Common myeloid progenitor, CD34-positive (primary cell): ENCODE data around the gene ABCB11. TPM values are rescaled to one million over a fixed set of nuclear protein-coding genes. Genes with fewer than 3 reads are reported as not detected.

Source experiments
- CTCF ChIA-PET: fragments of 350-600 bp; sonication (Branson Sonifier 250); formaldehyde crosslinking; loops from one replicate; lab custom pipeline; 2021; ENCODE audit warnings: antibody characterized with exemption; lab: Charles Lee
- POLR2A ChIA-PET: fragments of 350-600 bp; sonication (Branson Sonifier 250); formaldehyde crosslinking; loops from one replicate; lab custom pipeline; 2021; ENCODE audit warnings: antibody characterized with exemption; lab: Charles Lee
- DNase-seq, 3 donors: peaks; one replicate each; pipeline versions ENCODE4 v3.0.0 to v3.0.0-alpha.2; 2013
- H3K27ac ChIP-seq, 2 experiments: 1 replicate in 1 of 2; 2 replicates in 1 of 2; pipeline ENCODE4 v1.7.0; 2013; ENCODE audit warnings: inconsistent platforms in 2 of 2, low read length in 2 of 2, mild to moderate bottlenecking in 2 of 2, low read depth in 1 of 2, moderate library complexity in 1 of 2; ENCODE audit not compliant: severe bottlenecking in 2 of 2, insufficient read depth in 1 of 2, poor library complexity in 1 of 2
- H3K27me3 ChIP-seq, 5 experiments: replicated peaks in 2 of 5; 1 replicate in 3 of 5; 2 replicates in 2 of 5; pipeline versions ENCODE4 v1.6.1 to v1.7.0; 2013; ENCODE audit warnings: low read length in 4 of 5, mild to moderate bottlenecking in 2 of 5, moderate library complexity in 2 of 5, inconsistent platforms in 1 of 5; ENCODE audit not compliant: insufficient read depth in 5 of 5, control insufficient read depth in 4 of 5
- H3K36me3 ChIP-seq, 4 experiments: 1 replicate in 2 of 4; 2 replicates in 2 of 4; pipeline versions ENCODE4 v1.6.1 to v1.7.0; 2013; ENCODE audit warnings: low read length in 3 of 4, control low read depth in 1 of 4, mild to moderate bottlenecking in 1 of 4; ENCODE audit not compliant: control insufficient read depth in 4 of 4, insufficient read depth in 4 of 4
- H3K4me1 ChIP-seq, 4 experiments: 1 replicate in 3 of 4; 2 replicates in 1 of 4; pipeline versions ENCODE4 v1.6.1 to v1.7.1; 2013; ENCODE audit warnings: low read length in 3 of 4, mild to moderate bottlenecking in 3 of 4, control low read depth in 1 of 4, inconsistent platforms in 1 of 4, moderate library complexity in 1 of 4; ENCODE audit not compliant: control insufficient read depth in 4 of 4, insufficient read depth in 4 of 4; ENCODE audit errors: control extremely low read depth in 1 of 4
- H3K4me3 ChIP-seq, 7 experiments: 1 replicate in 4 of 7; 2 replicates in 3 of 7; pipeline versions ENCODE4 v1.5.1 to v1.7.0; 2013; ENCODE audit warnings: mild to moderate bottlenecking in 7 of 7, low read length in 6 of 7, moderate library complexity in 6 of 7, inconsistent platforms in 2 of 7, low read depth in 2 of 7, control low read depth in 1 of 7; ENCODE audit not compliant: insufficient read depth in 4 of 7, control insufficient read depth in 1 of 7; ENCODE audit errors: extremely low read depth in 1 of 7
- H3K9me3 ChIP-seq, 5 experiments: 1 replicate in 4 of 5; 2 replicates in 1 of 5; pipeline versions ENCODE4 v1.6.1 to v1.7.1; 2013; ENCODE audit warnings: low read length in 4 of 5, mild to moderate bottlenecking in 2 of 5, inconsistent platforms in 1 of 5, low read depth in 1 of 5, moderate library complexity in 1 of 5; ENCODE audit not compliant: control insufficient read depth in 4 of 5, insufficient read depth in 2 of 5; ENCODE audit errors: control extremely low read depth in 1 of 5
- WGBS: methylation state at CpG from one replicate; pipeline ENCODE4 v1.1.5; 2013; ENCODE audit not compliant: insufficient coverage; 5-methylcytosine and 5-hydroxymethylcytosine counted together
- polyA plus RNA-seq: library from polyadenylated mRNA; unstranded; fragments of 120-200 nt; gene quantifications from one replicate; pipeline ENCODE4 v1.2.1, GENCODE V29; 2013

Gene ABCB11
- 0.24 TPM for polyA plus RNA-seq

DNA sequence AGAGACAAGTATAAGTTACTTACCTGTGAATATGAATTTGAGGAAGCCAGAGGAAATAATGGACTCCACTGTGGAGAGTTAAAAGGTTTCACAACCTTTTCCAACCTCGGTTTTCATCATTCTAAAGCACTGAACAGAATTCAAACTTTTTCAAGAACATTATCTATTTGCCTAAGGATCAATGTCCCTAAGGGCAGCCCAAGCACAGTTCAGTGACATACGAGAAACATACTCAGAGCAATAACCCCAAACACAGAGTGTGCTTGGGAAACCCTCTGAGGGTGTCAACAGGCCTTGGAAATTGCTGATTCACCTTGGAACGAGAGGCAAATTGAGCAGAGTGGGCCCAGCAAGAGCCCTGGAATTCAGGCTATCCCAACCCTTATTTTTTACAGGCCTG, at the start of gene ABCB11:
TSS of gene ABCB11 (minus strand) at position 123 of the 400 bp plus-strand sequence. CDS start 13,199 bp downstream, outside the sequence.
- Histone ChIP-seq H3K4me3 (no peak within 1 kb of the TSS), H3K36me3 (no peaks in the 10 kb centered on the region), H3K4me1 (no peaks in the 10 kb centered on the region), H3K27ac (no peak within 1 kb of the TSS), H3K27me3 (no peaks in the 10 kb centered on the region), H3K9me3 (no peaks in the 10 kb centered on the region)
- CTCF ChIA-PET: no interaction called here
- POLR2A ChIA-PET: interaction anchor here (0.6 kb wide), 1 partner anchor 18 kb away, joined by 3 read pairs; no protein-coding TSS in a partner anchor
- no CpG with 5 or more reads among the region's 3 CpGs for WGBS
- no peak for DNase-seq

GRCh38 chr2:169080250-169081069, 49.3 kb upstream of the ABCB11 start:
- DNase-seq: peak; percentile 29 to 90 (median 84)
- WGBS: 64% methylated on average over 1 of the region's 2 CpGs
- H3K27me3 ChIP-seq: no peaks in the 10 kb centered on the region
- H3K9me3 ChIP-seq: no peaks in the 10 kb centered on the region
- no peaks in the 10 kb centered on the region for H3K36me3 ChIP-seq
- CTCF ChIA-PET: no interaction called here
- peaks cover 2 to 21% (median 8%) of the 10 kb centered on the region in 4 experiments for H3K4me1 ChIP-seq
- no peak overlapping the region for H3K4me3 ChIP-seq
- POLR2A ChIA-PET: no interaction called here
- H3K27ac ChIP-seq: no peak overlapping the region

- ChIA-PET CTCF (interaction anchor here (0.6 kb wide), 1 partner anchor 32 kb away, joined by 5 read pairs; no protein-coding TSS in a partner anchor), POLR2A (no interaction called here)
- 96% methylated on average over 2 of the region's 2 CpGs for WGBS
These were observed 46.6 kb upstream of the ABCB11 start for GRCh38 chr2:169077674-169078240.

GRCh38 chr2:169073963-169074751, 43.0 kb upstream of the ABCB11 start:
- WGBS: 97% methylated on average over 9 of the region's 9 CpGs
- CTCF ChIA-PET: no interaction called here
- H3K27ac ChIP-seq: peak overlapping the region in 1 of 2 experiments; percentile 36
- peaks cover 14 to 36% (median 29%) of the 10 kb centered on the region in 4 experiments for H3K4me1 ChIP-seq
- no peaks in the 10 kb centered on the region for H3K27me3 ChIP-seq
- no peaks in the 10 kb centered on the region for H3K9me3 ChIP-seq
- H3K4me3 ChIP-seq: no peak overlapping the region
- POLR2A ChIA-PET: no interaction called here
- no peak for DNase-seq
- H3K36me3 ChIP-seq: no peaks in the 10 kb centered on the region

More at GRCh38 chr2:169077674-169078240, 46.6 kb upstream of the ABCB11 start:
- no peak for DNase-seq
- H3K4me3 ChIP-seq: no peak overlapping the region
- peaks cover 9 to 34% (median 22%) of the 10 kb centered on the region in 4 experiments for H3K4me1 ChIP-seq
- no peak overlapping the region for H3K27ac ChIP-seq
- no peaks in the 10 kb centered on the region for H3K36me3 ChIP-seq
- no peaks in the 10 kb centered on the region for H3K9me3 ChIP-seq
- no peaks in the 10 kb centered on the region for H3K27me3 ChIP-seq

- ChIA-PET POLR2A (interaction anchor here (0.5 kb wide), 1 partner anchor 858 kb away, joined by 3 read pairs; no protein-coding TSS in a partner anchor), CTCF (no interaction called here)
- no peak for DNase-seq
- peak overlapping the region in 1 of 7 experiments; percentile 40 for H3K4me3 ChIP-seq
- H3K4me1 ChIP-seq: peaks cover 14 to 35% (median 29%) of the 10 kb centered on the region in 4 experiments
- WGBS: no CpG with 5 or more reads among the region's 3 CpGs
- peak overlapping the region in 1 of 2 experiments; percentile 86 for H3K27ac ChIP-seq
- no peaks in the 10 kb centered on the region for H3K27me3 ChIP-seq
- H3K36me3 ChIP-seq: no peaks in the 10 kb centered on the region
- no peaks in the 10 kb centered on the region for H3K9me3 ChIP-seq
These were observed 42.3 kb upstream of the ABCB11 start for GRCh38 chr2:169073211-169073962.

DNA sequence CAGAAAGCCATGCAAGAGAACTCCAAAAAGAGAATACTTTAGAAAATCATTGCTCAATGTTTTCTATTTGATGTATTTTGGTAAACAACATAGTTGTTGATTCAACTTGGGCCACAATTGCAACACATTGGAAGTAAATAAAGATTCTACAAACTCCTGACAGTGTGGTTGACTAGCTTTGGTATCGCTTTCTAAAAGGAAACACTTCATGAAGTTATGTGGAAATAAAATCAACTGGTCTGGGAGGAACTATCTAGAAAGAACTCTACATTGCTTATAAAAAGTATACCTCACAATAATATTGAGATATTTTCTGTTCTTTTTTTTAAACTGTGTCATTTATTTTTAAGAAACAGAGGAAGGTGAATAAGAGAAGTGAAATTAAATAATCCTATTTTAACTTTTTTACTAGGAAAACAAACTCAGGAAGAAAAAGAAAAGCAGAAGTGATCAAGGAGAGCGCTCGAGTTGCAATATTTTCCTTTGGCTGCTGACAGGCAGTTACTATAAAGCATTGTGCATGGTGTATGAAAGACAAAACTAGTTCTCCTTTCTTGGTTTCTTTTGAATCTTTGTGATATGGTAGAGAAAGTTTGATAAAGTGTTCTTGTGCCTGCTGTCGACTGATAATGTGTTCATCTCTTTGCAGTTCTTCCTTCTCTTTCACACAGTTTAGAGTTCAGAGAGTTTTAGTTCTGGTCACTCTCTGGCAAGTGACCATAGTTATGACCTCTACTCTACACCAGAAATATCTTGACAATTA, 41.2 kb upstream of the ABCB11 start:
- Histone ChIP-seq H3K36me3 (no peaks in the 10 kb centered on the region), H3K27ac (peak overlapping the region; percentile 18 to 86), H3K4me1 (peaks cover 14 to 29% (median 27%) of the 10 kb centered on the region in 4 experiments), H3K4me3 (peak overlapping the region in 4 of 7 experiments; percentile 29 to 48 (median 42)), H3K9me3 (no peaks in the 10 kb centered on the region), H3K27me3 (no peaks in the 10 kb centered on the region)
- DNase-seq: peak; percentile 54 to 89 (median 82)
- 0% methylated on average over 2 of the region's 4 CpGs for WGBS
- CTCF ChIA-PET: no interaction called here
- POLR2A ChIA-PET: interaction anchor here (0.5 kb wide), 1 partner anchor 859 kb away, joined by 3 read pairs; no protein-coding TSS in a partner anchor
